Prostate gland (tissue), 2 donors: ENCODE measurements around the gene ACY1. TPM values are rescaled to one million over a fixed set of nuclear protein-coding genes. Genes with fewer than 3 reads are reported as not detected.

Experiments used
- DNase-seq: peaks from one replicate; pipeline ENCODE4 v3.0.0-alpha.2; 2019; ENCODE audit warnings: low spot score
- H3K27ac ChIP-seq, 2 donors: fragments of 200-600 bp; sonication (generic); 2 replicates each; pipeline ENCODE4 v1.5.1; 2017 to 2019
- H3K27me3 ChIP-seq: fragments of 200-600 bp; sonication (generic); replicated peaks from 2 replicates; pipeline ENCODE4 v1.5.1; 2019; ENCODE audit not compliant: insufficient read depth
- H3K36me3 ChIP-seq, 2 donors: fragments of 200-600 bp; sonication (generic); 1 replicate in 1 of 2; 2 replicates in 1 of 2; pipeline versions ENCODE4 v1.5.1 to v1.8.1; 2017 to 2019
- H3K4me1 ChIP-seq: fragments of 200-600 bp; sonication (generic); replicated peaks from 2 replicates; pipeline ENCODE4 v1.5.1; 2019
- H3K4me3 ChIP-seq, 2 donors: fragments of 200-600 bp; sonication (generic); 2 replicates each; pipeline ENCODE4 v1.5.1; 2017 to 2019
- H3K9me3 ChIP-seq: fragments of 200-600 bp; sonication (generic); 2 replicates; pipeline ENCODE4 v1.5.1; 2017
- CTCF ChIP-seq, 4 experiments: fragments of 200-600 bp in 2 of 4; fragments of 450-650 bp in 2 of 4; sonication (generic) in 2 of 4; IDR thresholded peaks; 1 replicate in 3 of 4; 2 replicates in 1 of 4; pipeline ENCODE4 v1.5.1; 2016 to 2019; ENCODE audit warnings: antibody characterized with exemption in 4 of 4, mild to moderate bottlenecking in 2 of 4, moderate library complexity in 2 of 4
- POLR2A ChIP-seq: fragments of 450-650 bp; IDR thresholded peaks from one replicate; pipeline ENCODE4 v1.6.1; 2016; ENCODE audit warnings: antibody characterized with exemption, mild to moderate bottlenecking
- POLR2AphosphoS5 ChIP-seq: sonication (generic); formaldehyde crosslinking; IDR thresholded peaks from one replicate; pipeline ENCODE4 v1.6.1; 2017; ENCODE audit warnings: antibody characterized with exemption
- WGBS: methylation state at CpG from one replicate; pipeline ENCODE4 v1.1.5; 2018; 5-methylcytosine and 5-hydroxymethylcytosine counted together
- intact Hi-C: fragments of 100-400 bp; cut with DNase I; formaldehyde crosslinking; loops from one replicate; pipeline ENCODE4 v1.14.2; 2022
- total RNA-seq, 2 donors: library from RNA; depleted of rRNA; stranded (reverse); fragments of >200 nt; gene quantifications; one replicate each; pipeline ENCODE4 v1.1.0, GENCODE V29; 2016

Gene ACY1
- total RNA-seq, 2 donors from 2014 or later = 42.1 to 82.6 TPM

- 89% methylated on average over 10 of the region's 10 CpGs for WGBS
- H3K4me1 ChIP-seq = no peaks in the 10 kb centered on the region
- intact Hi-C loops = no loop called here
- no peak for DNase-seq
- no peak overlapping the region for H3K27ac ChIP-seq
- no peaks in the 10 kb centered on the region for H3K36me3 ChIP-seq
- H3K27me3 ChIP-seq = no peaks in the 10 kb centered on the region
- no peak overlapping the region for H3K4me3 ChIP-seq
- TF ChIP-seq CTCF (IDR thresholded peaks at IDR 0.05) (no peak), POLR2AphosphoS5 (no peak), POLR2A (no peak)
- H3K9me3 ChIP-seq = no peaks in the 10 kb centered on the region
Observed at GRCh38 chr3:51948016-51948580, 35.2 kb upstream of the ACY1 start.

GRCh38 chr3:51949121-51949520 lies 34.2 kb upstream of the ACY1 start:
- H3K36me3 ChIP-seq = no peaks in the 10 kb centered on the region
- H3K9me3 ChIP-seq = no peaks in the 10 kb centered on the region
- TF ChIP-seq POLR2AphosphoS5 (no peak), CTCF (IDR thresholded peaks at IDR 0.05) (no peak), POLR2A (no peak)
- no peaks in the 10 kb centered on the region for H3K4me1 ChIP-seq
- DNase-seq = no peak
- H3K27me3 ChIP-seq = no peaks in the 10 kb centered on the region
- intact Hi-C loops = no loop called here
- no peak overlapping the region for H3K4me3 ChIP-seq
- no peak overlapping the region for H3K27ac ChIP-seq
- 94% methylated on average over 5 of the region's 5 CpGs for WGBS

GRCh38 chr3:51950899-51951298 lies 32.4 kb upstream of the ACY1 start:
- WGBS = 90% methylated on average over 2 of the region's 2 CpGs
- intact Hi-C loops = no loop called here
- Histone ChIP-seq H3K27ac (no peak overlapping the region), H3K4me1 (peaks cover under 1% of the 10 kb centered on the region), H3K27me3 (no peaks in the 10 kb centered on the region), H3K4me3 (no peak overlapping the region), H3K9me3 (no peaks in the 10 kb centered on the region), H3K36me3 (no peaks in the 10 kb centered on the region)
- TF ChIP-seq POLR2A (no peak), CTCF (IDR thresholded peaks at IDR 0.05) (no peak), POLR2AphosphoS5 (no peak)
- DNase-seq = no peak

GRCh38 chr3:51953445-51953844 lies 29.9 kb upstream of the ACY1 start:
- no peaks in the 10 kb centered on the region for H3K9me3 ChIP-seq
- no peaks in the 10 kb centered on the region for H3K36me3 ChIP-seq
- peaks cover 8% of the 10 kb centered on the region for H3K4me1 ChIP-seq
- TF ChIP-seq POLR2A (no peak), POLR2AphosphoS5 (no peak), CTCF (IDR thresholded peaks at IDR 0.05) (no peak)
- H3K27me3 ChIP-seq = no peaks in the 10 kb centered on the region
- no peak overlapping the region for H3K27ac ChIP-seq
- H3K4me3 ChIP-seq = no peak overlapping the region
- 67% methylated on average over 3 of the region's 3 CpGs for WGBS
- DNase-seq = no peak
- intact Hi-C loops = no loop called here

- no peaks in the 10 kb centered on the region for H3K9me3 ChIP-seq
- H3K36me3 ChIP-seq = no peaks in the 10 kb centered on the region
- no peak overlapping the region for H3K4me3 ChIP-seq
- 83% methylated on average over 6 of the region's 6 CpGs for WGBS
- no peak for DNase-seq
- H3K4me1 ChIP-seq = peaks cover 8% of the 10 kb centered on the region
- intact Hi-C loops = no loop called here
- no peak overlapping the region for H3K27ac ChIP-seq
- H3K27me3 ChIP-seq = no peaks in the 10 kb centered on the region
- TF ChIP-seq CTCF (IDR thresholded peaks at IDR 0.05) (no peak), POLR2AphosphoS5 (no peak), POLR2A (no peak)
Observed at GRCh38 chr3:51954105-51954504, 29.2 kb upstream of the ACY1 start.
